Lower leg skin (tissue), 4 donors: Measurements from ENCODE around the gene CENPX. TPM values are rescaled to one million over a fixed set of nuclear protein-coding genes. Genes with fewer than 3 reads are reported as not detected.

Source experiments
- total RNA-seq, 4 donors: library from RNA; depleted of rRNA; stranded (reverse); fragments of >200 nt; gene quantifications; one replicate each; pipeline ENCODE4 v1.1.0, GENCODE V29; 2016

The CENPX gene
- total RNA-seq, 4 donors from 2014 or later, result 64.8 to 79.7 (median 71.2) TPM

Other genes with a start within 250 kb of the CENPX start
- under 1 TPM; 0.16 to 0.71 (median 0.47) TPM for gene GCGR, start 218.7 kb downstream of the CENPX start, total RNA-seq
- gene MCRIP1, start 189.6 kb downstream of the CENPX start, total RNA-seq, result 10 to 100 TPM; 21.6 to 41.0 (median 28.8) TPM
- gene PPP1R27, start 187.8 kb downstream of the CENPX start, total RNA-seq, result under 1 TPM in 1 of 4 donors, not detected in 3; 0.36 TPM
- gene P4HB, start 162.3 kb downstream of the CENPX start, total RNA-seq, result 100 to 1,000 TPM; 685 to 999 (median 839) TPM
- gene ARHGDIA, start 151.5 kb downstream of the CENPX start, total RNA-seq, result 100 to 1,000 TPM; 144 to 280 (median 201) TPM
- gene ALYREF, start 131.3 kb downstream of the CENPX start, total RNA-seq, result 100 to 1,000 TPM in 1 of 4 donors, 10 to 100 TPM in 3; 69.4 to 116 (median 79.7) TPM
- 100 to 1,000 TPM in 2 of 4 donors, 10 to 100 TPM in 2; 92.3 to 152 (median 107) TPM for gene ANAPC11, start 131.2 kb downstream of the CENPX start, total RNA-seq
- 1 to 10 TPM in 2 of 4 donors, under 1 TPM in 1, not detected in 1; 0.71 to 3.3 (median 2.0) TPM for gene NPB, start 120.6 kb downstream of the CENPX start, total RNA-seq
- gene PCYT2, start 111.5 kb downstream of the CENPX start, total RNA-seq, result 10 to 100 TPM; 16.2 to 37.0 (median 25.3) TPM
- 10 to 100 TPM; 32.0 to 44.6 (median 38.0) TPM for gene SIRT7, start 104.7 kb downstream of the CENPX start, total RNA-seq
- gene MAFG, start 95.1 kb downstream of the CENPX start, total RNA-seq, result 10 to 100 TPM; 17.4 to 23.2 (median 19.7) TPM
- gene PYCR1, start 85.6 kb downstream of the CENPX start, total RNA-seq, result 10 to 100 TPM in 1 of 4 donors, 1 to 10 TPM in 3; 4.2 to 13.5 (median 8.3) TPM
- gene MYADML2, start 75.6 kb downstream of the CENPX start, total RNA-seq, result not detected
- 1 to 10 TPM in 3 of 4 donors, under 1 TPM in 1; 0.89 to 3.5 (median 2.1) TPM for gene NOTUM, start 61.7 kb downstream of the CENPX start, total RNA-seq
- gene ASPSCR1, start 45.2 kb downstream of the CENPX start, total RNA-seq, result 10 to 100 TPM; 24.0 to 31.5 (median 27.4) TPM
- gene LRRC45, start 427 bp upstream of the CENPX start, total RNA-seq, result 10 to 100 TPM; 16.7 to 18.3 (median 17.6) TPM
- gene RAC3, start 8.8 kb upstream of the CENPX start, total RNA-seq, result 10 to 100 TPM in 2 of 4 donors, 1 to 10 TPM in 2; 8.2 to 16.8 (median 10.0) TPM
- 100 to 1,000 TPM; 124 to 199 (median 149) TPM for gene DCXR, start 14.8 kb upstream of the CENPX start, total RNA-seq
- 10 to 100 TPM; 44.8 to 83.7 (median 50.9) TPM for gene RFNG, start 28.9 kb upstream of the CENPX start, total RNA-seq
- 10 to 100 TPM; 57.2 to 99.3 (median 79.1) TPM for gene GPS1, start 29.0 kb upstream of the CENPX start, total RNA-seq
- gene DUS1L, start 42.9 kb upstream of the CENPX start, total RNA-seq, result 100 to 1,000 TPM in 1 of 4 donors, 10 to 100 TPM in 3; 65.8 to 113 (median 89.8) TPM
- gene FASN, start 75.4 kb upstream of the CENPX start, total RNA-seq, result 100 to 1,000 TPM; 141 to 424 (median 233) TPM
- 10 to 100 TPM; 16.0 to 33.5 (median 31.5) TPM for gene CCDC57, start 190.0 kb upstream of the CENPX start, total RNA-seq
- 10 to 100 TPM; 10.0 to 18.5 (median 15.2) TPM for gene SLC16A3, start 206.2 kb upstream of the CENPX start, total RNA-seq